T-cell (primary cell): ENCODE data around the gene MGST2. TPM values are rescaled to one million over a fixed set of nuclear protein-coding genes. Genes with fewer than 3 reads are reported as not detected.

ENCODE experiments used
- total RNA-seq, 35 experiments: library from RNA in 6 of 35; stranded (reverse) in 6 of 35; fragments of 120-200 nt in 1 of 35; gene quantifications; one replicate each; pipeline versions ENCODE4 v1.2.1 to v1.2.4 and lab custom pipeline; 2013 to 2026

Gene MGST2
- total RNA-seq, 5 donors from 2014 or later (not counting 1 experiment from before 2014, with no cell fraction given), result 1.9 to 6.2 (median 3.1) TPM

Other genes with a start within 250 kb of the MGST2 start
- gene RAB33B, start 211.7 kb upstream of the MGST2 start, total RNA-seq, result 10 to 100 TPM; 11.9 to 17.9 (median 12.8) TPM
- 10 to 100 TPM in 3 of 5 donors, 1 to 10 TPM in 2; 6.5 to 17.5 (median 10.3) TPM for gene SETD7, start 109.6 kb upstream of the MGST2 start, total RNA-seq